CD4-positive, alpha-beta T cell treated with Interleukin-2 at 100 ng/mL for 4 hours (primary cell): ENCODE data around the gene ARSK.

ENCODE experiments used
- DNase-seq: peaks from one replicate; pipeline ENCODE4 v3.0.0-alpha.2; 2020; ENCODE audit warnings: low spot score

Gene ARSK

GRCh38 chr5:95554647-95555548, at the start of gene ARSK, which contains the start of gene SKIC3:
TSS of gene ARSK (plus strand) at chr5:95555101. CDS start at chr5:95555279, 178 bp downstream.
TSS of gene SKIC3 (minus strand) at chr5:95554977. CDS start at chr5:95547150, 7,827 bp downstream.
- peak; percentile 97 for DNase-seq

- DNase-seq, result no peak
These were observed 46.4 kb upstream of the ARSK start for GRCh38 chr5:95508550-95508949.

GRCh38 chr5:95511606-95512005, 43.3 kb upstream of the ARSK start:
- no peak for DNase-seq

GRCh38 chr5:95518417-95518816, 36.5 kb upstream of the ARSK start:
- no peak for DNase-seq

- DNase-seq, result no peak
These were observed 35.8 kb upstream of the ARSK start for GRCh38 chr5:95519151-95519550.

- no peak for DNase-seq
These were observed 35.2 kb upstream of the ARSK start for GRCh38 chr5:95519681-95520080.

GRCh38 chr5:95520206-95520605, 34.7 kb upstream of the ARSK start:
- DNase-seq, result no peak

- DNase-seq, result no peak
These were observed 30.5 kb upstream of the ARSK start for GRCh38 chr5:95524423-95524822.

GRCh38 chr5:95526871-95527270, 28.0 kb upstream of the ARSK start:
- DNase-seq, result no peak

GRCh38 chr5:95528565-95528964, 26.3 kb upstream of the ARSK start:
- DNase-seq, result no peak

GRCh38 chr5:95530416-95530815, 24.5 kb upstream of the ARSK start:
- no peak for DNase-seq

- DNase-seq, result no peak
These were observed 23.4 kb upstream of the ARSK start for GRCh38 chr5:95531491-95531890.

GRCh38 chr5:95532415-95532814, 22.5 kb upstream of the ARSK start:
- DNase-seq, result no peak

GRCh38 chr5:95533106-95533505, 21.8 kb upstream of the ARSK start:
- DNase-seq, result no peak

- no peak for DNase-seq
These were observed 21.1 kb upstream of the ARSK start for GRCh38 chr5:95533761-95534160.

- DNase-seq, result no peak
These were observed 17.4 kb upstream of the ARSK start for GRCh38 chr5:95537501-95537900.

GRCh38 chr5:95543017-95543705, 11.7 kb upstream of the ARSK start:
- DNase-seq, result no peak

GRCh38 chr5:95549030-95549429, 5.9 kb upstream of the ARSK start:
- DNase-seq, result no peak

- DNase-seq, result no peak
These were observed 612 bp upstream of the ARSK start for GRCh38 chr5:95554331-95554646.

GRCh38 chr5:95555553-95555952, 652 bp downstream of the ARSK start:
- no peak for DNase-seq

- no peak for DNase-seq
These were observed 2.9 kb downstream of the ARSK start for GRCh38 chr5:95557841-95558240.

GRCh38 chr5:95562282-95562681, 7.4 kb downstream of the ARSK start:
- no peak for DNase-seq

GRCh38 chr5:95563367-95563766, 8.5 kb downstream of the ARSK start:
- DNase-seq, result no peak
